K562 (cell line): ENCODE data around the gene WDR93. TPM values are rescaled to one million over a fixed set of nuclear protein-coding genes. Genes with fewer than 3 reads are reported as not detected.

ENCODE experiments used
- EP400 ChIP-seq: fragments of 450-650 bp; IDR thresholded peaks from 2 replicates; pipeline ENCODE4 v1.6.1; 2017; ENCODE audit warnings: antibody characterized with exemption, mild to moderate bottlenecking, moderate library complexity
- ESRRA ChIP-seq: fragments of 450-650 bp; IDR thresholded peaks from 2 replicates; pipeline ENCODE4 v1.6.1; 2014; ENCODE audit warnings: low read depth, mild to moderate bottlenecking, moderate library complexity, borderline replicate concordance
- FOXJ3 ChIP-seq: sonication (generic); formaldehyde crosslinking; IDR thresholded peaks from 2 replicates; pipeline ENCODE4 v1.4.0; 2020; ENCODE audit warnings: mild to moderate bottlenecking, missing genetic modification reagents
- KDM2B ChIP-seq: fragments of 250-450 bp; sonication (Bioruptor Pico); IDR thresholded peaks from 2 replicates; pipeline ENCODE4 v1.8.0; 2021; ENCODE audit warnings: mild to moderate bottlenecking, moderate library complexity
- MCM2 ChIP-seq: fragments of 450-650 bp; IDR thresholded peaks from 2 replicates; pipeline ENCODE4 v1.6.1; 2017; ENCODE audit warnings: low read depth, mild to moderate bottlenecking
- NFYB ChIP-seq: IDR thresholded peaks from 2 replicates; pipeline ENCODE4 v1.6.1; 2011; ENCODE audit warnings: mild to moderate bottlenecking, moderate library complexity; ENCODE audit not compliant: insufficient read length; ENCODE audit errors: extremely low read depth
- NR4A1 ChIP-seq, 2 experiments: fragments of 250-450 bp in 1 of 2; fragments of 450-650 bp in 1 of 2; sonication (Bioruptor Pico) in 1 of 2; IDR thresholded peaks; 2 replicates each; pipeline versions ENCODE4 v1.4.0 to v1.6.1; 2016 to 2020; ENCODE audit warnings: mild to moderate bottlenecking in 2 of 2, missing compliant biosample characterization in 1 of 2, missing genetic modification characterization in 1 of 2, moderate library complexity in 1 of 2
- POLR2H ChIP-seq: IDR thresholded peaks from 2 replicates; pipeline ENCODE4 v1.6.1; 2016; ENCODE audit warnings: missing genetic modification characterization, low read depth, mild to moderate bottlenecking, control low read depth, missing compliant biosample characterization, moderate library complexity
- POU5F1 ChIP-seq: fragments of 150-350 bp; IDR thresholded peaks from 2 replicates; pipeline ENCODE4 v1.6.1; 2014; ENCODE audit warnings: borderline replicate concordance, low read length, low read depth, mild to moderate bottlenecking; ENCODE audit not compliant: partially characterized antibody
- RBM34 ChIP-seq: fragments of 200-400 bp; formaldehyde crosslinking; IDR thresholded peaks from 2 replicates; pipeline ENCODE4 v1.6.1; 2018; ENCODE audit warnings: low read length, borderline replicate concordance; ENCODE audit not compliant: insufficient read depth
- SMAD3 ChIP-seq: fragments of 450-650 bp; formaldehyde crosslinking; conservative IDR thresholded peaks from 2 replicates; pipeline ENCODE4 v1.4.0; 2020; ENCODE audit warnings: mild to moderate bottlenecking
- SMARCE1 ChIP-seq: fragments of 450-650 bp; IDR thresholded peaks from 2 replicates; pipeline ENCODE4 v1.7.1; 2016; ENCODE audit warnings: mild to moderate bottlenecking
- TCF7L2 ChIP-seq: fragments of 150-350 bp; IDR thresholded peaks from 2 replicates; pipeline ENCODE4 v1.6.1; 2016; ENCODE audit warnings: low read depth, mild to moderate bottlenecking, low read length, moderate library complexity
- U2AF2 ChIP-seq: fragments of 200-400 bp; formaldehyde crosslinking; optimal IDR thresholded peaks from 2 replicates; pipeline ENCODE3; 2017; ENCODE audit warnings: low read depth, mild to moderate bottlenecking, low read length
- ZBTB11 ChIP-seq, 3 experiments: fragments of 200-800 bp in 1 of 3; fragments of 250-450 bp in 1 of 3; fragments of 450-650 bp in 1 of 3; sonication (Bioruptor Pico) in 1 of 3; sonication (Bioruptor generic) in 1 of 3; formaldehyde crosslinking in 1 of 3; IDR thresholded peaks; 2 replicates each; pipeline versions ENCODE4 v1.6.1 to v1.8.0; 2016 to 2022; ENCODE audit warnings: mild to moderate bottlenecking in 2 of 3, missing genetic modification characterization in 2 of 3, missing compliant biosample characterization in 1 of 3, moderate library complexity in 1 of 3
- ZKSCAN8 ChIP-seq: fragments of 200-800 bp; sonication (Bioruptor generic); IDR thresholded peaks from 2 replicates; pipeline ENCODE4 v1.6.1; 2016; ENCODE audit warnings: missing genetic modification characterization, missing compliant biosample characterization
- ZNF121 ChIP-seq: sonication (generic); formaldehyde crosslinking; conservative IDR thresholded peaks from 2 replicates; pipeline ENCODE4 v1.8.0; 2022; ENCODE audit warnings: missing genetic modification reagents
- ZNF408 ChIP-seq: fragments of 250-450 bp; sonication (Bioruptor Pico); IDR thresholded peaks from 2 replicates; pipeline ENCODE4 v1.4.0; 2020; ENCODE audit warnings: low read depth, mild to moderate bottlenecking, moderate library complexity
- ZNF79 ChIP-seq: fragments of 250-450 bp; sonication (Bioruptor Pico); IDR thresholded peaks from 2 replicates; pipeline ENCODE4 v1.4.0; 2020; ENCODE audit warnings: low read depth, mild to moderate bottlenecking, moderate library complexity
- polyA plus RNA-seq, 8 experiments: library from polyadenylated mRNA; depleted of rRNA in 4 of 8; stranded (reverse) in 5 of 8; unstranded in 3 of 8; fragments of >200 nt; fragmentation: Nextera tagmentation in 2 of 8; fragmentation: Illumina TruSeq in 1 of 8; extraction: Ambion mirVana in 2 of 8; extraction: Trizol in 1 of 8; gene quantifications; 2 replicates each; pipeline versions ENCODE4 v1.2.1 to v1.2.3, GENCODE V29; 2011 to 2014; ENCODE audit warnings: inconsistent platforms in 1 of 8, missing spikeins in 1 of 8
- total RNA-seq, 7 experiments: library from RNA; depleted of rRNA in 6 of 7; stranded (reverse); fragments of >200 nt in 6 of 7; fragmentation: Illumina TruSeq in 2 of 7; extraction: Trizol in 2 of 7; gene quantifications; 2 replicates each; pipeline versions ENCODE4 v1.2.1 to v1.2.3, GENCODE V29; 2011 to 2021; ENCODE audit warnings: low replicate concordance in 1 of 7
- TF ChIP-seq, protein P1 (sequence below): fragments of 450-650 bp; IDR thresholded peaks from 2 replicates; pipeline ENCODE4 v1.7.1; 2018; ENCODE audit warnings: mild to moderate bottlenecking, low read depth; ENCODE audit not compliant: partially characterized antibody

WDR93 gene
- total and polyA plus RNA-seq, 9 of the 15 experiments (the other 6 are each of a cell fraction or from before 2014, with no cell fraction given): not detected

DNA sequence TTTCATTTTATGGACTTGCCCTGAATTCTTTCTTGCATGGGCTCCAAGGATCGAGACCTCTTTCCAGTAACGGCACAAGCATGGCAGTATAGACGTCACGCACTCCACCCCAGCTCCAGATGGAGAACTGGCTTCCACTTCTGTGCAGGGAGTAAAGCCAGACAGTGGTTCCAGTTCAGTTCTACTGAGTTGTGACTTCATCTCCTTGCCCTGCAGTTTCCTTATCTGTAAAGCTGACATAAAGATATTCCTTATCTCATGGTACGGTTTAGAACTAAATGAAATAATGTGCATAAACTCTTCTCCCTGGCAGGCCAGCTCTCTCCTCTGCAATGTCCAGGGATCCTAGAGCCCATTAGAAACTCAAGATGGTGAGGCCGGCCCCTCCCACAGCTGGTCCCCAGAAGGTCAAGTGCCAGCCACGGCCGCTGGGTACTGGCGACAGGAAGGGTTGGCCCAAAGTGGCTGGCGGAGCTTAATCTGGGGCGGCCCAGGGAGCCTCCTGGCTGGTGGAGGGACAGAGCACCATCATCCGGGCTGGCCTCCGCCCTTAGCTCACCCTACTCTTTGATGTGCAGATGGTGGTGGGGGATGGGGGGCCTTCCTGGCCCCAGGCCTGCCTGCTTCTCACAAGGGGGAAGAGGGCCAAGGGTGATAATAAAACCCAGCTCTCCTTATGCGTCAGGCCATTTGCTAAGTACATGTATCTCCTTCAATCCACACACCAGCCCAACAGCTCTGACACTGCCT lies 92.7 kb downstream of the WDR93 start (continued):
- no peak for TF ChIP-seq ZKSCAN8 (CRISPR knock-in tag)
- TF ChIP-seq ZNF79 (CRISPR knock-in tag): no peak
- peak; percentile 30; the same call in 1 of the 2 replicates for TF ChIP-seq ESRRA
- no peak for TF ChIP-seq ZNF121 (CRISPR knock-in tag)
- TF ChIP-seq, protein P1, sequence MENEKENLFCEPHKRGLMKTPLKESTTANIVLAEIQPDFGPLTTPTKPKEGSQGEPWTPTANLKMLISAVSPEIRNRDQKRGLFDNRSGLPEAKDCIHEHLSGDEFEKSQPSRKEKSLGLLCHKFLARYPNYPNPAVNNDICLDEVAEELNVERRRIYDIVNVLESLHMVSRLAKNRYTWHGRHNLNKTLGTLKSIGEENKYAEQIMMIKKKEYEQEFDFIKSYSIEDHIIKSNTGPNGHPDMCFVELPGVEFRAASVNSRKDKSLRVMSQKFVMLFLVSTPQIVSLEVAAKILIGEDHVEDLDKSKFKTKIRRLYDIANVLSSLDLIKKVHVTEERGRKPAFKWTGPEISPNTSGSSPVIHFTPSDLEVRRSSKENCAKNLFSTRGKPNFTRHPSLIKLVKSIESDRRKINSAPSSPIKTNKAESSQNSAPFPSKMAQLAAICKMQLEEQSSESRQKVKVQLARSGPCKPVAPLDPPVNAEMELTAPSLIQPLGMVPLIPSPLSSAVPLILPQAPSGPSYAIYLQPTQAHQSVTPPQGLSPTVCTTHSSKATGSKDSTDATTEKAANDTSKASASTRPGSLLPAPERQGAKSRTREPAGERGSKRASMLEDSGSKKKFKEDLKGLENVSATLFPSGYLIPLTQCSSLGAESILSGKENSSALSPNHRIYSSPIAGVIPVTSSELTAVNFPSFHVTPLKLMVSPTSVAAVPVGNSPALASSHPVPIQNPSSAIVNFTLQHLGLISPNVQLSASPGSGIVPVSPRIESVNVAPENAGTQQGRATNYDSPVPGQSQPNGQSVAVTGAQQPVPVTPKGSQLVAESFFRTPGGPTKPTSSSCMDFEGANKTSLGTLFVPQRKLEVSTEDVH: no peak
- no peak for TF ChIP-seq SMAD3
- TF ChIP-seq RBM34: no peak
- TF ChIP-seq TCF7L2: no peak
- TF ChIP-seq U2AF2: no peak
- TF ChIP-seq SMARCE1: peak; percentile 32; the same call in 1 of the 2 replicates
- no peak for TF ChIP-seq POLR2H
- peak in 1 of 3 experiments; percentile 64; a peak in 2 of 6 replicates for TF ChIP-seq ZBTB11 (CRISPR knock-in tag; IDR thresholded peaks at IDR 0.05)
- no peak for TF ChIP-seq EP400
- no peak for TF ChIP-seq FOXJ3 (CRISPR knock-in tag)
- TF ChIP-seq NR4A1 (CRISPR knock-in tag; IDR thresholded peaks at IDR 0.05): no peak
- 0 out of 2 replicates have a peak, but pooled peaks have one; percentile 56 for TF ChIP-seq NR4A1 (tag; IDR thresholded peaks at IDR 0.05)
- no peak for TF ChIP-seq POU5F1
- TF ChIP-seq ZNF408 (CRISPR knock-in tag): no peak
- no peak for TF ChIP-seq NFYB
- TF ChIP-seq MCM2: no peak
- no peak for TF ChIP-seq KDM2B
